C4-2B (cell line): ENCODE data around the gene ARF3.

Experiments
- CTCF ChIP-seq: fragments of 450-650 bp; conservative IDR thresholded peaks from 2 replicates; pipeline ENCODE4 v1.5.1; 2017; ENCODE audit warnings: mild to moderate bottlenecking
- ZFX ChIP-seq: fragments of 450-650 bp; IDR thresholded peaks from 2 replicates; pipeline ENCODE4 v1.6.1; 2017

DNA sequence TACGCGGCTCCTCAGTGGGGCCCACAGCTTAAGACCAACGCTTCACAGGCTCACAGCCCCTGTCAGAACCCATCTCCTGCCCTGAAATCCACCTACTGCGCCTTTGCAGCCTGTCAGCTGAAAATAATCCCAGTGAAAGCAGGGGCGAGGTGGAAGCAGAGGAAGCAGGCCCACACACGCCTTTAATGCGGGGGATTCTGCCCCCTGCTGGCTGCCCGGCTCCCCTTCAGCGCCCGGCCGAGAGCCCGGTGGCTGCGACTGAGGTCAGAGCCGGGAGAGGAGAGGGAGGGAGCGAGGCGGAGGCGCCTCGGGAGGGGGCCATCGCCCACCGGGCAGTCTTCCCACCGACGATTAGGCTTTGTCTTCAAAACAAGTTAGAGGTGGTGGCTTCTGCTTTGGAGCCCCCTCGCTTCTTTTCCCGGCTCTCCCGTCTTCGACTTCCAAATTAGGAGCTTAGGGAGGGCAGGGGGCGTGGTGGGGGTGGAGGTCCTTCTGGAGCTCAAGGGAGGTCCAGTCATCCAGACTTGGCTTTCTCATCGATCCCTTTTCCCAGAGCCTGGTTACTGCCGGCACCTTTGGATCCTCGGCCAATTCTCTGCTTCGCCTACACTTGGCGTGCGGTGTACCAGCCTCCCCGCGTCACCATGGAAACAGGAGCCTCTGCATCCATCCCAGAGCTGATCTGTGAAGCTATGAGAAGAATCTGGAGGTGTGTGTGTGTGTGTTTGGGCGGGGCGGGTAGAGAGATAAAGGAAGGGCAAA, 66.4 kb downstream of the ARF3 start:
- peak; percentile 83 for TF ChIP-seq CTCF
- TF ChIP-seq ZFX = no peak
